Measurements from ENCODE around the gene KBTBD3. TPM values are rescaled to one million over a fixed set of nuclear protein-coding genes. Genes with fewer than 3 reads are reported as not detected.
"Not testable (repeated sequence)": the region's sequence is repeated elsewhere in the genome, so short reads cannot be mapped to it uniquely, and the experiment has no call there.

KBTBD3 gene
- total RNA-seq, 1 donor from 2014 or later, result 7.5 TPM

DNA sequence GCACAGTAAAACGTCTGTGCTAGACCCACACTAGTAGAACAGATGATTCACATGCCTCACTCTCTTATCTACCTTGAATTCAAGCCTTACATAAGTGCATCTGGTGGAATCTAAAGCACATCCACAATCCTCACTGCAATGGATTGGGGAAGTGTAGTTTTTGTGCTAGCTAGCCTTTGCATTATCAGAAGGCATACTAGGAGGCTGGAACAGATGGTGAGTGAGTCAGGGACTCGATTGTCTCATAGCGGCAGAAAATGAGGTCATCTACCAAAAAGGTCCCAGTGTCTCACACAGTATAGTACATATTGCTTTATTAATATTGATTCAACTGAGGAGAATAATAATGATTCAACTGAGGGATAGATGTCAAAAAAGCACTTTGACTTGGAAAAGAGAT is 64.4 kb downstream of the KBTBD3 start:
- intact Hi-C loops (cut with micrococcal nuclease), result loop anchor here (1.0 kb wide), 1 partner anchor 19 kb away; no protein-coding TSS in a partner anchor

DNA sequence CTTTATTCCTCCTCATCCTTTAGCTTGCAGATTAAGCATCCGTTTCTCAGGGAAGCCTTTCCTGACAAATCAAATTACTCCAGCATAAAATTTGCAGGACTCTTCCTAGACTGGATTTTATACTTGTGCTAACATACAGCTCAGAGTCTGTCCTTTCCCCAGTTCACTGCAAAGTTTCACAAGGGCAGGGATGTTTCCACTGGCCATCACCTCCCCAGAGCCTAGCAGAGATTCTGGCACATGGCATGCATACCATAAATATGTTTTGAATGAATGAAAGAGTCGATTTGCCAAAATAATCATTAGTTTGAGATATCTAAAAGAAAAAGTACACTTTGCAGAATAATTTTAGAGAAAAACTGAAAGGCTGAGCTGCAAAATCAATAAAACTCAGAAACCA is 65.7 kb downstream of the KBTBD3 start:
- intact Hi-C loops (cut with micrococcal nuclease), result no loop called here

DNA sequence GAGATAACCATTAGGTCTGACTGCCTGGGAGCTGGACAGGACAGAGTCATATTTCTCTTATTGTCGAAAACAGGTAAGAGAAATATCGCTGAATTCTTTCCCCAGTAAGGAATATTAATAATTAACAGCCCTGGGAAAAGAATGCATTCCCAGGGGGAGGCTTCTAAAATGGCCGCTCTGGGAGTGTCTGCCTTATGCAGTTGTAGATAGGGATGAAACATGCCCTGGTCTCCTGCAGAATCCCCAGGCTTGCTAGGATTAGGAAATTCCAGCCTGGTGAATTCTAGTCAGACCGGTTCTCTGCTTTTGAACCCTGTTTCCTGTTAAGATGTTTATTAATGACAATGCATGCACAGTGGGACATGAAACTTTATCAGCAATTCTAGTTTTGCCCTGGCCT is 74.1 kb downstream of the KBTBD3 start:
- intact Hi-C loops (cut with micrococcal nuclease), result not testable (repeated sequence)

DNA sequence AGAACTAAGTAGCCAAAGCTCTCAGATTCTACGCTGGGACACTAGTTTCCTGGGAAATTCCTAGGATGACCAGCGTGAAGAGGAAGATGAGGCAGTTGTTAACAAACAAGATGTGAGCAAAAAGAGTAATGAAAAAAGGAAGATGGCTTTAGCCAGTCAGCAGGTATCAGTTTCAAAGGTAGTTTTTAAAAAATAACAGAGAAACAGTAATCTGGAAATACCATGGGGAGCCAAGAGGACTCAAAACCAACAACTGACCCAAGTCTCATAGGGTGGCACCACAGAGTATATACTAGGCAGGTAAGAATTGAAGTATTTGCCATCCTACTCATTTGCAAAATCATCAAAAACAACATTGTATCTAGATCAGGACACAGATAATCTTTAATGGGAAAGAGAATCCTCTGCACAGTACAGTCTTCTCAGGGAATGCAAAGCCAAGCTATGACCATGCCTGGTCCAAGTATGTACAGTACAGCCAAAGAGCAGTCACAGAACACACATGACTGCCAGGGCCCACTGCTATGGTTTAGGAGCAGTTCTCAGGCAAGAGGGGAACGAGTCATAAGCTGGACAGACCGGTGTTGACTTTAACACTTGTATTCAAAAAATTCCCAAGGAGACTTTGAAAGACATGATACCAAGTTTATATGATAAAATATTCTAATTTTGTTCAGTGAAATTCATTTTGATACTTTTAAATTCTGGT is 75.7 kb downstream of the KBTBD3 start:
- intact Hi-C loops (cut with micrococcal nuclease), result no loop called here

Other genes with a start within 250 kb of the KBTBD3 start
- gene MSANTD4, start 55.1 kb downstream of the KBTBD3 start, total RNA-seq, result 16.8 and 19.8 TPM in 2 replicates
- gene AASDHPPT, start 315 bp upstream of the KBTBD3 start, total RNA-seq, result 29.8 and 33.1 TPM in 2 replicates